ENCODE results near the gene CAMKV. TPM values are rescaled to one million over a fixed set of nuclear protein-coding genes. Genes with fewer than 3 reads are reported as not detected.
"Not testable (repeated sequence)": the region's sequence is repeated elsewhere in the genome, so short reads cannot be mapped to it uniquely, and the experiment has no call there.

CAMKV gene
- polyA plus RNA-seq, 1 of the 3 experiments (the other 2 are of a cell fraction): 0.53 TPM

DNA sequence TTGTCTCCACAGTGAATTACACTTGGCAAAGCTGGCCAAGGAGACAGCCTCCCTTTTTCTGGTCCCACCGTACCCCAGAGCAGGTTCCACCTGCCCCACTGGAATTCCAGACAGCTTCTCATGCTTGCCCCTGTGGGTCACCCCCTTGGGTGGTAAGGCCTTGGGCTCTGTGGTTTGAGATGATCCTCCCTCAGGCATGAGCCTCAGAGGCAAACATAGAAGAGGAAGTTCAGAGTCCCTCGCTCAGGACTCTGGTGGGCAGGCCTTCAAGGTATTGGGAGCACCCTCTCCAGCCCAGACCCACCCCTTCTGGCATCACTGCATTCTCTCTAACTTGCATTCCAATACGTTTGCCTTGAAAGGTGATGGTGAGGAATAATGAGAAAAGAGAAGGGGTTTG, 38.4 kb downstream of the CAMKV start:
- Histone ChIP-seq H3K9me3 (no peaks in the 10 kb centered on the region), H3K9ac (no peak overlapping the region), H3K79me2 (ENCODE audit: insufficient read depth) (no peaks in the 10 kb centered on the region), H3F3A (replicated peaks; ENCODE audit: insufficient read depth) (no peaks in the 10 kb centered on the region), H3K9me2 (no peaks in the 10 kb centered on the region), H3K27me3 (ENCODE audit: insufficient read depth) (no peaks in the 10 kb centered on the region), H3K36me3 (replicated peaks in 1 of 2; ENCODE audit: control insufficient read depth in 1 of 2, insufficient read depth in 2 of 2, low read length in 1 of 2) (peaks cover 5 to 16% of the 10 kb centered on the region in 2 experiments), H3K4me2 (no peak overlapping the region), H3K4me3 (ENCODE audit: low read depth in 2 of 2, low read length in 1 of 2) (no peak overlapping the region), H2AFZ (ENCODE audit: low read depth) (no peak overlapping the region), H3K4me1 (ENCODE audit: control insufficient read depth in 1 of 2, insufficient read depth in 2 of 2, low read depth in 1 of 2, low read length in 1 of 2) (no peaks in the 10 kb centered on the region), H4K20me1 (ENCODE audit: insufficient read depth) (no peaks in the 10 kb centered on the region), H3K27ac (ENCODE audit: low read depth in 2 of 2, low read length in 1 of 2) (no peak overlapping the region)
- 83% methylated on average over 3 of the region's 3 CpGs for WGBS (ENCODE audit: low lambda C conversion rate)
- CTCF ChIA-PET: interaction anchor here (1.4 to 14.6 kb wide), 2 partner anchors 12 to 24 kb away, joined by 3 to 386 read pairs; partner anchors contain the start of genes CDHR4, INKA1 and UBA7
- TF ChIP-seq RCOR1 (IDR thresholded peaks at IDR 0.05; ENCODE audit: low read length) (no peak), EZH2phosphoT487 (IDR thresholded peaks at IDR 0.05; ENCODE audit: borderline replicate concordance, low read depth) (no peak), TCF12 (IDR thresholded peaks at IDR 0.05) (no peak), JUND (IDR thresholded peaks at IDR 0.05) (no peak)
- DNase-seq: no peak
- POLR2A ChIA-PET: interaction anchor here (1.2 kb wide), 1 partner anchor 26 kb away, joined by 3 read pairs; no protein-coding TSS in a partner anchor

DNA sequence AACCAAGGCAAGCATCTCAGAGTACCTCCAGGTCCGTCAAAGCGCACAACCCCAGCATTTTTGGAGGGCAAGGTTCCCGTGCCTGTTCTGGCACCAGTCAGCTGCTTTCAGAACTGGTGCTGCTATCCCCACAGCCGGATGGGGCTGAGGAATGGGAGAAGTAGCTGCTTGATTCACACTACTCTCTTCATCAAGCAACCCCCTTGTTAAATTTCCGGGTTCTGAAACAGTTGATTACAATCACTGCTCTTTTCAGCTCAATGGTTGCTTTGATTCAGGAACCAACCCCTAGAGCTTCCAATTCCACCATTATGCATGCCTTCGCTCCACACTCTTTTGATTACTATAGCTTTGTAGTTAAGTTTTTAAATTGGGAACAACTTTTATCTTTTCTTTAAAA, 43.7 kb downstream of the CAMKV start:
- no peaks in the 10 kb centered on the region for H3K9me3 ChIP-seq
- no peak overlapping the region for H3K4me3 ChIP-seq (ENCODE audit: low read depth in 2 of 2, low read length in 1 of 2)
- no peak overlapping the region for H3K9ac ChIP-seq
- H3F3A ChIP-seq (replicated peaks; ENCODE audit: insufficient read depth): no peaks in the 10 kb centered on the region
- ChIA-PET POLR2A (interaction anchor here (1.0 kb wide), 1 partner anchor 21 kb away, joined by 3 read pairs; no protein-coding TSS in a partner anchor), CTCF (interaction anchor here (1.3 to 6.0 kb wide), 4 partner anchors 9 to 23 kb away, joined by 3 to 45 read pairs (median 10); partner anchors contain the start of gene INKA1)
- no peak overlapping the region for H3K4me2 ChIP-seq
- no peak overlapping the region for H3K27ac ChIP-seq (ENCODE audit: low read depth in 2 of 2, low read length in 1 of 2)
- H3K9me2 ChIP-seq: no peaks in the 10 kb centered on the region
- H2AFZ ChIP-seq (ENCODE audit: low read depth): no peak overlapping the region
- H4K20me1 ChIP-seq (ENCODE audit: insufficient read depth): no peaks in the 10 kb centered on the region
- no peaks in the 10 kb centered on the region for H3K4me1 ChIP-seq (ENCODE audit: control insufficient read depth in 1 of 2, insufficient read depth in 2 of 2, low read depth in 1 of 2, low read length in 1 of 2)
- H3K27me3 ChIP-seq (ENCODE audit: insufficient read depth): no peaks in the 10 kb centered on the region
- WGBS (ENCODE audit: low lambda C conversion rate): 96% methylated on average over 2 of the region's 6 CpGs
- TF ChIP-seq GATA2 (CRISPR knock-in tag; IDR thresholded peaks at IDR 0.05) (no peak), MEF2A (IDR thresholded peaks at IDR 0.05; ENCODE audit: borderline replicate concordance, low read depth) (no peak), RXRA (IDR thresholded peaks at IDR 0.05; ENCODE audit: borderline replicate concordance, low read depth) (no peak), GABPA (IDR thresholded peaks at IDR 0.05; ENCODE audit: low read depth) (no peak), FOXJ3 (CRISPR knock-in tag; IDR thresholded peaks at IDR 0.05) (no peak), RAD21 (IDR thresholded peaks at IDR 0.05; ENCODE audit: low read length) (no peak), TCF12 (IDR thresholded peaks at IDR 0.05) (no peak), FOSL2 (IDR thresholded peaks at IDR 0.05; ENCODE audit: borderline replicate concordance, low read depth) (no peak), FOXM1 (IDR thresholded peaks at IDR 0.05; ENCODE audit: low read depth) (no peak), ELF1 (IDR thresholded peaks at IDR 0.05) (no peak), SIN3A (IDR thresholded peaks at IDR 0.05; ENCODE audit: borderline replicate concordance, low read depth, low read length) (no peak)
- TF ChIP-seq, protein P1, sequence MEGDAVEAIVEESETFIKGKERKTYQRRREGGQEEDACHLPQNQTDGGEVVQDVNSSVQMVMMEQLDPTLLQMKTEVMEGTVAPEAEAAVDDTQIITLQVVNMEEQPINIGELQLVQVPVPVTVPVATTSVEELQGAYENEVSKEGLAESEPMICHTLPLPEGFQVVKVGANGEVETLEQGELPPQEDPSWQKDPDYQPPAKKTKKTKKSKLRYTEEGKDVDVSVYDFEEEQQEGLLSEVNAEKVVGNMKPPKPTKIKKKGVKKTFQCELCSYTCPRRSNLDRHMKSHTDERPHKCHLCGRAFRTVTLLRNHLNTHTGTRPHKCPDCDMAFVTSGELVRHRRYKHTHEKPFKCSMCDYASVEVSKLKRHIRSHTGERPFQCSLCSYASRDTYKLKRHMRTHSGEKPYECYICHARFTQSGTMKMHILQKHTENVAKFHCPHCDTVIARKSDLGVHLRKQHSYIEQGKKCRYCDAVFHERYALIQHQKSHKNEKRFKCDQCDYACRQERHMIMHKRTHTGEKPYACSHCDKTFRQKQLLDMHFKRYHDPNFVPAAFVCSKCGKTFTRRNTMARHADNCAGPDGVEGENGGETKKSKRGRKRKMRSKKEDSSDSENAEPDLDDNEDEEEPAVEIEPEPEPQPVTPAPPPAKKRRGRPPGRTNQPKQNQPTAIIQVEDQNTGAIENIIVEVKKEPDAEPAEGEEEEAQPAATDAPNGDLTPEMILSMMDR (IDR thresholded peaks at IDR 0.05): no peak
- TF ChIP-seq, protein P2, sequence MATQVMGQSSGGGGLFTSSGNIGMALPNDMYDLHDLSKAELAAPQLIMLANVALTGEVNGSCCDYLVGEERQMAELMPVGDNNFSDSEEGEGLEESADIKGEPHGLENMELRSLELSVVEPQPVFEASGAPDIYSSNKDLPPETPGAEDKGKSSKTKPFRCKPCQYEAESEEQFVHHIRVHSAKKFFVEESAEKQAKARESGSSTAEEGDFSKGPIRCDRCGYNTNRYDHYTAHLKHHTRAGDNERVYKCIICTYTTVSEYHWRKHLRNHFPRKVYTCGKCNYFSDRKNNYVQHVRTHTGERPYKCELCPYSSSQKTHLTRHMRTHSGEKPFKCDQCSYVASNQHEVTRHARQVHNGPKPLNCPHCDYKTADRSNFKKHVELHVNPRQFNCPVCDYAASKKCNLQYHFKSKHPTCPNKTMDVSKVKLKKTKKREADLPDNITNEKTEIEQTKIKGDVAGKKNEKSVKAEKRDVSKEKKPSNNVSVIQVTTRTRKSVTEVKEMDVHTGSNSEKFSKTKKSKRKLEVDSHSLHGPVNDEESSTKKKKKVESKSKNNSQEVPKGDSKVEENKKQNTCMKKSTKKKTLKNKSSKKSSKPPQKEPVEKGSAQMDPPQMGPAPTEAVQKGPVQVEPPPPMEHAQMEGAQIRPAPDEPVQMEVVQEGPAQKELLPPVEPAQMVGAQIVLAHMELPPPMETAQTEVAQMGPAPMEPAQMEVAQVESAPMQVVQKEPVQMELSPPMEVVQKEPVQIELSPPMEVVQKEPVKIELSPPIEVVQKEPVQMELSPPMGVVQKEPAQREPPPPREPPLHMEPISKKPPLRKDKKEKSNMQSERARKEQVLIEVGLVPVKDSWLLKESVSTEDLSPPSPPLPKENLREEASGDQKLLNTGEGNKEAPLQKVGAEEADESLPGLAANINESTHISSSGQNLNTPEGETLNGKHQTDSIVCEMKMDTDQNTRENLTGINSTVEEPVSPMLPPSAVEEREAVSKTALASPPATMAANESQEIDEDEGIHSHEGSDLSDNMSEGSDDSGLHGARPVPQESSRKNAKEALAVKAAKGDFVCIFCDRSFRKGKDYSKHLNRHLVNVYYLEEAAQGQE (IDR thresholded peaks at IDR 0.05; ENCODE audit: low read depth, low read length): no peak
- no peak for DNase-seq
- peaks cover 0 to 14% of the 10 kb centered on the region in 2 experiments for H3K36me3 ChIP-seq (replicated peaks in 1 of 2; ENCODE audit: control insufficient read depth in 1 of 2, insufficient read depth in 2 of 2, low read length in 1 of 2)
- no peaks in the 10 kb centered on the region for H3K79me2 ChIP-seq (ENCODE audit: insufficient read depth)

DNA sequence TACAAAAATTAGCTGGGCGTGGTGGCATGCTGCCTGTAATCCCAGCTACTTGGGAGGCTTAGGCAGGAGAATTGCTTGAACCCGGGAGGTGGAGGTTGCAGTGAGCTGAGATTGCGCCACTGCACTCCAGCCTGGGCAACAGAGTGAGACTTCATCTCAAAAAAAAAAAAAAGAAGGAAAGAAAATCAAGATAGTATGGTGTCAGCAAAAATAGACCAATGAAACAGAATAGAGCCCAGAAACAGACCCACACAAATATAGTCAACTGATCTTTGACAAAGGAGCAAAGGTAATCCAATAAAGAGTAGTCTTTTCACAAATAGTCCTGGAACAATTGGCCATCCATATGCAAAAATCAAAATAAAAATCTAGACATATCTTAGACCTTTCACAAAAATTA, 46.6 kb downstream of the CAMKV start:
- H3K4me3 ChIP-seq (ENCODE audit: low read depth in 2 of 2, low read length in 1 of 2); H3F3A ChIP-seq (replicated peaks; ENCODE audit: insufficient read depth); H3K27me3 ChIP-seq (ENCODE audit: insufficient read depth); H4K20me1 ChIP-seq (ENCODE audit: insufficient read depth); H3K9me2 ChIP-seq; H3K4me2 ChIP-seq; H3K36me3 ChIP-seq (replicated peaks in 1 of 2; ENCODE audit: control insufficient read depth in 1 of 2, insufficient read depth in 2 of 2, low read length in 1 of 2); DNase-seq; H2AFZ ChIP-seq (ENCODE audit: low read depth); H3K79me2 ChIP-seq (ENCODE audit: insufficient read depth); H3K27ac ChIP-seq (ENCODE audit: low read depth in 2 of 2, low read length in 1 of 2); H3K4me1 ChIP-seq (ENCODE audit: control insufficient read depth in 1 of 2, insufficient read depth in 2 of 2, low read depth in 1 of 2, low read length in 1 of 2); POLR2A ChIA-PET; H3K9ac ChIP-seq; H3K9me3 ChIP-seq: not testable (repeated sequence)
- 100% methylated on average over 3 of the region's 3 CpGs for WGBS (ENCODE audit: low lambda C conversion rate)
- CTCF ChIA-PET: interaction anchor here (2.2 kb wide), 1 partner anchor 16 kb away, joined by 4 read pairs; no protein-coding TSS in a partner anchor
